ENCODE data around the gene GRIN2A.

GRCh38 chr16:10168258-10168657, 14.0 kb downstream of the GRIN2A start:
- TF ChIP-seq, protein P1, sequence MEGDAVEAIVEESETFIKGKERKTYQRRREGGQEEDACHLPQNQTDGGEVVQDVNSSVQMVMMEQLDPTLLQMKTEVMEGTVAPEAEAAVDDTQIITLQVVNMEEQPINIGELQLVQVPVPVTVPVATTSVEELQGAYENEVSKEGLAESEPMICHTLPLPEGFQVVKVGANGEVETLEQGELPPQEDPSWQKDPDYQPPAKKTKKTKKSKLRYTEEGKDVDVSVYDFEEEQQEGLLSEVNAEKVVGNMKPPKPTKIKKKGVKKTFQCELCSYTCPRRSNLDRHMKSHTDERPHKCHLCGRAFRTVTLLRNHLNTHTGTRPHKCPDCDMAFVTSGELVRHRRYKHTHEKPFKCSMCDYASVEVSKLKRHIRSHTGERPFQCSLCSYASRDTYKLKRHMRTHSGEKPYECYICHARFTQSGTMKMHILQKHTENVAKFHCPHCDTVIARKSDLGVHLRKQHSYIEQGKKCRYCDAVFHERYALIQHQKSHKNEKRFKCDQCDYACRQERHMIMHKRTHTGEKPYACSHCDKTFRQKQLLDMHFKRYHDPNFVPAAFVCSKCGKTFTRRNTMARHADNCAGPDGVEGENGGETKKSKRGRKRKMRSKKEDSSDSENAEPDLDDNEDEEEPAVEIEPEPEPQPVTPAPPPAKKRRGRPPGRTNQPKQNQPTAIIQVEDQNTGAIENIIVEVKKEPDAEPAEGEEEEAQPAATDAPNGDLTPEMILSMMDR (IDR thresholded peaks at IDR 0.05) = no peak
- TF ChIP-seq HEYL (CRISPR knock-in tag; IDR thresholded peaks at IDR 0.05) = no peak
- no peak for TF ChIP-seq POLR2A (IDR thresholded peaks at IDR 0.05; ENCODE audit: low read length)
- TF ChIP-seq, protein P2, sequence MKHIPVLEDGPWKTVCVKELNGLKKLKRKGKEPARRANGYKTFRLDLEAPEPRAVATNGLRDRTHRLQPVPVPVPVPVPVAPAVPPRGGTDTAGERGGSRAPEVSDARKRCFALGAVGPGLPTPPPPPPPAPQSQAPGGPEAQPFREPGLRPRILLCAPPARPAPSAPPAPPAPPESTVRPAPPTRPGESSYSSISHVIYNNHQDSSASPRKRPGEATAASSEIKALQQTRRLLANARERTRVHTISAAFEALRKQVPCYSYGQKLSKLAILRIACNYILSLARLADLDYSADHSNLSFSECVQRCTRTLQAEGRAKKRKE (CRISPR knock-in tag; IDR thresholded peaks at IDR 0.05; ENCODE audit: low read depth) = no peak
- TF ChIP-seq MYC (IDR thresholded peaks at IDR 0.05; ENCODE audit: borderline replicate concordance, low read length) = no peak
- TF ChIP-seq, protein P3, sequence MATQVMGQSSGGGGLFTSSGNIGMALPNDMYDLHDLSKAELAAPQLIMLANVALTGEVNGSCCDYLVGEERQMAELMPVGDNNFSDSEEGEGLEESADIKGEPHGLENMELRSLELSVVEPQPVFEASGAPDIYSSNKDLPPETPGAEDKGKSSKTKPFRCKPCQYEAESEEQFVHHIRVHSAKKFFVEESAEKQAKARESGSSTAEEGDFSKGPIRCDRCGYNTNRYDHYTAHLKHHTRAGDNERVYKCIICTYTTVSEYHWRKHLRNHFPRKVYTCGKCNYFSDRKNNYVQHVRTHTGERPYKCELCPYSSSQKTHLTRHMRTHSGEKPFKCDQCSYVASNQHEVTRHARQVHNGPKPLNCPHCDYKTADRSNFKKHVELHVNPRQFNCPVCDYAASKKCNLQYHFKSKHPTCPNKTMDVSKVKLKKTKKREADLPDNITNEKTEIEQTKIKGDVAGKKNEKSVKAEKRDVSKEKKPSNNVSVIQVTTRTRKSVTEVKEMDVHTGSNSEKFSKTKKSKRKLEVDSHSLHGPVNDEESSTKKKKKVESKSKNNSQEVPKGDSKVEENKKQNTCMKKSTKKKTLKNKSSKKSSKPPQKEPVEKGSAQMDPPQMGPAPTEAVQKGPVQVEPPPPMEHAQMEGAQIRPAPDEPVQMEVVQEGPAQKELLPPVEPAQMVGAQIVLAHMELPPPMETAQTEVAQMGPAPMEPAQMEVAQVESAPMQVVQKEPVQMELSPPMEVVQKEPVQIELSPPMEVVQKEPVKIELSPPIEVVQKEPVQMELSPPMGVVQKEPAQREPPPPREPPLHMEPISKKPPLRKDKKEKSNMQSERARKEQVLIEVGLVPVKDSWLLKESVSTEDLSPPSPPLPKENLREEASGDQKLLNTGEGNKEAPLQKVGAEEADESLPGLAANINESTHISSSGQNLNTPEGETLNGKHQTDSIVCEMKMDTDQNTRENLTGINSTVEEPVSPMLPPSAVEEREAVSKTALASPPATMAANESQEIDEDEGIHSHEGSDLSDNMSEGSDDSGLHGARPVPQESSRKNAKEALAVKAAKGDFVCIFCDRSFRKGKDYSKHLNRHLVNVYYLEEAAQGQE (IDR thresholded peaks at IDR 0.05) = no peak
- TF ChIP-seq CHD2 (IDR thresholded peaks at IDR 0.05; ENCODE audit: low read length, partially characterized antibody) = no peak
- no peak for TF ChIP-seq KDM1A (IDR thresholded peaks at IDR 0.05; ENCODE audit: low read depth)
- TF ChIP-seq, protein P4, sequence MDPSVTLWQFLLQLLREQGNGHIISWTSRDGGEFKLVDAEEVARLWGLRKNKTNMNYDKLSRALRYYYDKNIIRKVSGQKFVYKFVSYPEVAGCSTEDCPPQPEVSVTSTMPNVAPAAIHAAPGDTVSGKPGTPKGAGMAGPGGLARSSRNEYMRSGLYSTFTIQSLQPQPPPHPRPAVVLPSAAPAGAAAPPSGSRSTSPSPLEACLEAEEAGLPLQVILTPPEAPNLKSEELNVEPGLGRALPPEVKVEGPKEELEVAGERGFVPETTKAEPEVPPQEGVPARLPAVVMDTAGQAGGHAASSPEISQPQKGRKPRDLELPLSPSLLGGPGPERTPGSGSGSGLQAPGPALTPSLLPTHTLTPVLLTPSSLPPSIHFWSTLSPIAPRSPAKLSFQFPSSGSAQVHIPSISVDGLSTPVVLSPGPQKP (IDR thresholded peaks at IDR 0.05; ENCODE audit: low read depth, low read length) = no peak
- TF ChIP-seq FOSL2 (IDR thresholded peaks at IDR 0.05) = no peak
- no peak for TF ChIP-seq FOSL2 (CRISPR knock-in tag; IDR thresholded peaks at IDR 0.05)
- no peak for TF ChIP-seq RFX5 (IDR thresholded peaks at IDR 0.05)
- no peak for TF ChIP-seq ESRRA (IDR thresholded peaks at IDR 0.05; ENCODE audit: borderline replicate concordance, low read length)
- TF ChIP-seq CEBPB (IDR thresholded peaks at IDR 0.05) = no peak
- no peak for TF ChIP-seq MAFK (IDR thresholded peaks at IDR 0.05; ENCODE audit: partially characterized antibody)
